ENCODE measurements around the gene ZNF135.

- no peak for TF ChIP-seq DBP (CRISPR knock-in tag; IDR thresholded peaks at IDR 0.05; ENCODE audit: not compliant biosample characterization)
- no peak for TF ChIP-seq CEBPZ (IDR thresholded peaks at IDR 0.05; ENCODE audit: low read length)
- no peak for TF ChIP-seq PCBP2 (optimal IDR thresholded peaks at IDR 0.05; ENCODE audit: low read depth, low read length, poor library complexity, severe bottlenecking)
- no peak for TF ChIP-seq ZNF704 (CRISPR knock-in tag; IDR thresholded peaks at IDR 0.05; ENCODE audit: borderline replicate concordance)
- TF ChIP-seq CTCF (CRISPR knock-in tag; IDR thresholded peaks at IDR 0.05): no peak
- no peak for TF ChIP-seq ASH2L (IDR thresholded peaks at IDR 0.05; ENCODE audit: insufficient read length, low read depth, low read length)
These were observed 60.1 kb downstream of the ZNF135 start for GRCh38 chr19:58118979-58119733.

Measured in HepG2 (cell line).